Measurements from ENCODE around the gene TGFBR2. TPM values are rescaled to one million over a fixed set of nuclear protein-coding genes. Genes with fewer than 3 reads are reported as not detected.

The TGFBR2 gene
- total RNA-seq, 4 donors from 2014 or later, result 10.1 to 114 (median 48.7) TPM

DNA sequence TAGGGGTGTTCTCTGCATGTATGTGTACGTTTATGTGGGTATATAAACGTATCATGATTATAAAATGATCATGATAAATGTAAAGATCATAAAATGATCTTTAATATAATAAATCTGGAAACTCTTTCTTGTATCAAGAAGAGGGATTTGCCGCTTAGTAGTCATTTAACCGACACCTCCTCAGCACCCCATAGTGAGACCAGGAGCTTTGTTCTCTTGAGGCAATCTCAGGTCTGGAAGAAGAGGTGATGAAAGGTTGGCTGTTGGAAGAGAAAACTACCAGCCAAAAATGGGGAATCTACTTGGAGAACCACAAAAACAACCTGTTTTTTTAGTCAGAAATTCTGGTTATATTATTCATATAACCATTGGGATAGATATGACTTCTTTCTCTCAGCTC lies 38.7 kb downstream of the TGFBR2 start:
- Histone ChIP-seq H3K9me3 (no peaks in the 10 kb centered on the region), H3K4me3 (no peak overlapping the region), H3K36me3 (peaks cover 0 to 54% (median 5%) of the 10 kb centered on the region in 3 donors), H3K4me1 (peaks cover 0 to 95% (median 40%) of the 10 kb centered on the region in 3 donors), H3K27me3 (no peaks in the 10 kb centered on the region), H3K27ac (peak overlapping the region in 2 of 4 donors; percentile 56 to 64)
- 65% methylated on average over 4 of the region's 4 CpGs for WGBS, 2 donors
- intact Hi-C loops (cut with DNase I), result no loop called here
- no peak for DNase-seq
- TF ChIP-seq, protein P1, sequence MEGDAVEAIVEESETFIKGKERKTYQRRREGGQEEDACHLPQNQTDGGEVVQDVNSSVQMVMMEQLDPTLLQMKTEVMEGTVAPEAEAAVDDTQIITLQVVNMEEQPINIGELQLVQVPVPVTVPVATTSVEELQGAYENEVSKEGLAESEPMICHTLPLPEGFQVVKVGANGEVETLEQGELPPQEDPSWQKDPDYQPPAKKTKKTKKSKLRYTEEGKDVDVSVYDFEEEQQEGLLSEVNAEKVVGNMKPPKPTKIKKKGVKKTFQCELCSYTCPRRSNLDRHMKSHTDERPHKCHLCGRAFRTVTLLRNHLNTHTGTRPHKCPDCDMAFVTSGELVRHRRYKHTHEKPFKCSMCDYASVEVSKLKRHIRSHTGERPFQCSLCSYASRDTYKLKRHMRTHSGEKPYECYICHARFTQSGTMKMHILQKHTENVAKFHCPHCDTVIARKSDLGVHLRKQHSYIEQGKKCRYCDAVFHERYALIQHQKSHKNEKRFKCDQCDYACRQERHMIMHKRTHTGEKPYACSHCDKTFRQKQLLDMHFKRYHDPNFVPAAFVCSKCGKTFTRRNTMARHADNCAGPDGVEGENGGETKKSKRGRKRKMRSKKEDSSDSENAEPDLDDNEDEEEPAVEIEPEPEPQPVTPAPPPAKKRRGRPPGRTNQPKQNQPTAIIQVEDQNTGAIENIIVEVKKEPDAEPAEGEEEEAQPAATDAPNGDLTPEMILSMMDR (IDR thresholded peaks at IDR 0.05), result no peak
- no peak for TF ChIP-seq POLR2A (IDR thresholded peaks at IDR 0.05)

- DNase-seq, result no peak
- Histone ChIP-seq H3K4me1 (peaks cover 0 to 90% (median 36%) of the 10 kb centered on the region in 3 donors), H3K36me3 (peaks cover 0 to 66% (median 5%) of the 10 kb centered on the region in 3 donors), H3K9me3 (no peaks in the 10 kb centered on the region), H3K27me3 (no peaks in the 10 kb centered on the region), H3K4me3 (no peak overlapping the region), H3K27ac (peak overlapping the region in 3 of 4 donors; percentile 9 to 57 (median 10))
- intact Hi-C loops (cut with DNase I), result no loop called here
- 73 to 78% methylated on average over 5 of the region's 5 CpGs for WGBS, 2 donors
- TF ChIP-seq, protein P1 (IDR thresholded peaks at IDR 0.05), result no peak
- no peak for TF ChIP-seq POLR2A (IDR thresholded peaks at IDR 0.05)
Observed at GRCh38 chr3:30646181-30646876, 39.9 kb downstream of the TGFBR2 start.

DNA sequence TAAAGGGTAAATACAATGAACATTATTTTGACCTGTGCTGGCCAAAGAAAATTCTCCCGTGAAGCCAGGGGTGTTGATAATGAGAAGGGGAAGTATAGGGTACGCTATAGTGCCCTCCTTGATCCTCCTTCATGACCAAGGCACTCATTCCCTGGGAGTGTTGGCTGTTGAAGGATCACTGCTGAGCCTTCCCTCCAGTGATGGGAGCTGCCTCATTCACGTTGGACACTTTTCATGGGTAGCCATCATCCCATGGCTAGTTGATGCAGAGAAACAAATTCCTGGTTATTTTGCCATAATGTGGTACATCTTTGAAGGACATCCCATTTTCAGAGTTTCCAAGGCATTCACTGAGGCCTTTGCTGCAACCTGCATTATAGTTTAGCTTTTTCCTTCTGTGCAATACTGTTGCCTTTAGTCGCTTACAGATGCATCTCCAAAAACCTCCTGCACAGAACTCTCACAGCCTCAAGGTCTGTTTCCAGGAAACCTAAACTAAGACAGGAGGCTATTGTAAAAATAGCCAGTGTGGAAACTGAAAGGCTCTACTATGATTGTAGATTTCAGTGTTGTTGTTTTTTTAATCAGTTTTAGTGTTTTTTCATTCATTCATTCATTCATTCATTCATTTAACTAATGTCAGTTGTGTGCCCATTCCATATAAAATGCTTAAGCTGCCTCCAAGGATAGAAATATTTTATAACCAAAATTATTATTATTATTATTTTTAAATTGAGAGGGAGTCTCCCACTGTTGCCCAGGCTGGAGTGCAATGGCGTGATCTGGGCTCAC lies 40.8 kb downstream of the TGFBR2 start:
- Histone ChIP-seq H3K27me3 (no peaks in the 10 kb centered on the region), H3K4me1 (peaks cover 0 to 81% (median 29%) of the 10 kb centered on the region in 3 donors), H3K27ac (peak overlapping the region in 3 of 4 donors; percentile 9 to 57 (median 10)), H3K4me3 (no peak overlapping the region), H3K36me3 (peaks cover 0 to 74% (median 5%) of the 10 kb centered on the region in 3 donors), H3K9me3 (no peaks in the 10 kb centered on the region)
- intact Hi-C loops (cut with DNase I), result no loop called here
- no peak for DNase-seq
- TF ChIP-seq, protein P1 (IDR thresholded peaks at IDR 0.05), result no peak
- WGBS, 2 donors, result 73 to 74% methylated on average over 5 of the region's 5 CpGs

GRCh38 chr3:30648670-30649357 lies 42.4 kb downstream of the TGFBR2 start:
- no peak overlapping the region for H3K4me3 ChIP-seq
- TF ChIP-seq, protein P1 (IDR thresholded peaks at IDR 0.05), result no peak
- no peak for TF ChIP-seq POLR2A (IDR thresholded peaks at IDR 0.05)
- H3K27ac ChIP-seq, result peak overlapping the region in 3 of 4 donors; percentile 27 to 53 (median 49)
- peaks cover 0 to 91% (median 5%) of the 10 kb centered on the region in 3 donors for H3K36me3 ChIP-seq
- no peak for DNase-seq
- 77 to 90% methylated on average over 3 to 4 of the region's 5 CpGs for WGBS, 2 donors
- H3K27me3 ChIP-seq, result no peaks in the 10 kb centered on the region
- intact Hi-C loops (cut with DNase I), result no loop called here
- H3K4me1 ChIP-seq, result peaks cover 0 to 66% (median 19%) of the 10 kb centered on the region in 3 donors
- no peaks in the 10 kb centered on the region for H3K9me3 ChIP-seq

Measured in esophagus squamous epithelium (tissue), 5 donors.